GM12873 (cell line): ENCODE results near the gene ZNF337.

ENCODE experiments used
- TF ChIP-seq, protein P1 (sequence below): IDR thresholded peaks from 2 replicates; pipeline ENCODE4 v1.5.1; 2012; ENCODE audit warnings: low read depth, mild to moderate bottlenecking, moderate library complexity, low read length, control low read depth; ENCODE audit not compliant: insufficient read depth; ENCODE audit errors: missing control alignments

Gene ZNF337

DNA sequence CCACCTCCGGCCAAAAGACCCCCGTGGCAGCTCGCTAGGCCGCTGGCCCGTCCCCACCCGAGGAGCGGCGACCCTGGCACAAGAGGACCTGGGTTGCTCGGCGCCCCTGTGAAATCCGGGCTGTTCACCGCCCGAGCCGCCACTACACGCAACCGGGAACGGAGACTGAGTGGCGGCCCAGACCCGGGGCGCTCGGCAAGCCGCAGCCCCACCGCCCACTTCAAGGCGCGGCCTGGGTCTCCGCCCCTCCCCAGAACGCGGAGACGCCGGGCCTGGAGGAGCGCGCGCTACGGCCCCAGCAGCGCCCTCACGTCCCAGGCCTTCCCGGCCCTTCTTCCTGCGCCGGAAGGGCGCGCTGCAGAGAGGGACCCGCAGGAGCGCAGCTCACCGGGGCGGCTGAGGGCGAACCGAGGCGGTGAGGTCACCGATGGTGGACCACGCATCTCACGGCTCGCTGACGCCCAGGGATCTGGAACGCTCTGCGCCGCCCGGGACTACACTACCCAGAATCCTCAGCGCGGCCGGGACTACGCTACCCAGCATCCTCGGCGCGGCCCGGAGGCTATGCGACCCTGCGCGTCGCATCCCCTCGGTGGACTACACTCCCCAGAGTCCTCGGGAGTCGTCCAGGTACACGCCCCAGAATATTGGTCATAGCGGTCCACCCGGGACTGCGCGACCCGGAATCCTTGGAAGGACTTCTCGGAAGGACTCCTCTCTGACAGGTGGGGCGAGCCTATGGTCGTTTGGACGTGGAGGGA lies at the start of gene ZNF337:
Gene ZNF337, minus strand, starts transcription at position 483 of the 761 bp plus-strand sequence. CDS start 10,436 bp downstream, outside the sequence.
- TF ChIP-seq, protein P1, sequence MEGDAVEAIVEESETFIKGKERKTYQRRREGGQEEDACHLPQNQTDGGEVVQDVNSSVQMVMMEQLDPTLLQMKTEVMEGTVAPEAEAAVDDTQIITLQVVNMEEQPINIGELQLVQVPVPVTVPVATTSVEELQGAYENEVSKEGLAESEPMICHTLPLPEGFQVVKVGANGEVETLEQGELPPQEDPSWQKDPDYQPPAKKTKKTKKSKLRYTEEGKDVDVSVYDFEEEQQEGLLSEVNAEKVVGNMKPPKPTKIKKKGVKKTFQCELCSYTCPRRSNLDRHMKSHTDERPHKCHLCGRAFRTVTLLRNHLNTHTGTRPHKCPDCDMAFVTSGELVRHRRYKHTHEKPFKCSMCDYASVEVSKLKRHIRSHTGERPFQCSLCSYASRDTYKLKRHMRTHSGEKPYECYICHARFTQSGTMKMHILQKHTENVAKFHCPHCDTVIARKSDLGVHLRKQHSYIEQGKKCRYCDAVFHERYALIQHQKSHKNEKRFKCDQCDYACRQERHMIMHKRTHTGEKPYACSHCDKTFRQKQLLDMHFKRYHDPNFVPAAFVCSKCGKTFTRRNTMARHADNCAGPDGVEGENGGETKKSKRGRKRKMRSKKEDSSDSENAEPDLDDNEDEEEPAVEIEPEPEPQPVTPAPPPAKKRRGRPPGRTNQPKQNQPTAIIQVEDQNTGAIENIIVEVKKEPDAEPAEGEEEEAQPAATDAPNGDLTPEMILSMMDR, result peak; percentile 22

DNA sequence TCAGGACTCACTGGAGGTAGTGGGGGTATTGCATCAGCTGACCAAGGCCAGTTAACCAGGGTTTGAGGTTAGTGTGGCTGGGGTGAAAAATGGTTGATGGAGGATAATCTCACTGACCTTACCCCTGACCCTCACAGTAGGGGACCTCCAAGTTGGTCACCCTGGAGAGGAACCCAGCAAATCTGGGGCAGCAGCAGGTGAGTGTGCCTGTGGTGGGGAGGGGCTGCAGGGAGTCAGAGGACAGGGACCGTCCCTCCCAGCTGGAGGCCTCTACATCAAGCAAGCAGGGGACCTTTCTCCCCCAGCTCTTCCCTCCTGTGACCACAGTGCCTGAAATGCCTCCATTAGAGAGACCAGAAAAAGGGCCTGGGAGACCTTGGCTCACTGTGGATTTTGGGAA lies 49.1 kb upstream of the ZNF337 start:
- TF ChIP-seq, protein P1, result no peak

DNA sequence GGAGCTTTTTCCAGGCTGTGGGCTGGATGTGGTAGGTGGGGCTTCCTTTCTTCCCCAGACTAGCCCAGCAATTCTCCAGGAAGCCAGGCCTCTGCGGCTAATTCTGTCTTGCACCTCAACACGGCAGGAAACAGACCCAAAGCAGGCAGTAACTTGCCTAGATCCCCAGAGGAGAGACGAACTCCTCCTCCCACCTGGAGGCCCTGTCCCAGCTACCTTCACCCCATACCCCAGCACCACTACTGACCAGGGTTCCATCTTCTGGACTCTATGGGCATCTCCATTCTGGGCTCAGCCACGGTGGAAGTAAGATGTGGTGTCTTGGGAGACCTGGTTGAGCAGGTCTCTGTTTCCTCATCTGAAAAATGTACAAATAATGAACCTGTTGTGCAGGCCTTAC lies 48.4 kb upstream of the ZNF337 start:
- TF ChIP-seq, protein P1, result no peak

DNA sequence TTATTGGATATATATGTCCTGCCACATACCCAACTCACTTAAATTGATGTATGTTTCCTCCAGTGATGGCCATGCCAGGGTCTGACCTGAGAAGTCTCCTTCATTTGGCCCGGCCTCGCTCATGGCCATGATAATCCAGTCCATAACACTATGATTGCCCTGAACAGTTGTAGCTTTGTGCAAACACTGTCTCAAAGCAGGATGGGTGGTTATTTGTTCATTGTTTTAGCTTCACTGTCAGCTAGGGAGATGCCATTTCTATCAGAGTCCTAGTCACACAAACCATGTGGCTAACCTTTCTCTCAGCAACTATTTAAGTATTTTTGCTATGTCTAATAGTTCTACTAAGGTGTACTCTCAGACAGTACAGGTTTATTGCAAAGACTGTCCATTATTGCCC lies 47.6 kb upstream of the ZNF337 start:
- TF ChIP-seq, protein P1, result no peak

DNA sequence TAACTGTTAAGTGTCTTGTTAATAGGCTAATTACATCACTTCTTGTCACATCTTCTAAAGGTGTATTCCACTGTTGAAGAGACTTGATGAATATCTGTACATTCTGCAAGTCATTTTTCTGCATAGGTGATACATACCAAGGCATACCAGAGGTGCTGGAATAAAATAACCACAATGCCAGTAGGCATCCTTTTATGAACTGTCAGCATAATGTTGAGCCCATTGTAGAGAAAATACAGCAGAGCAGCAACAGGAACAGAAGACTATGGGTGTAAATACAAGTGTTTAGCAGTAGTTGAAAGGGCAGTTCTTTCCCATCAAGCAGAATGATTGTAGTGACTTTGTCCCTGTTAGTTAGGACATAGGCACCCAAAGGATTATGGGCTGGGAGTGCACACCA lies 44.4 kb upstream of the ZNF337 start:
- TF ChIP-seq, protein P1, result no peak

DNA sequence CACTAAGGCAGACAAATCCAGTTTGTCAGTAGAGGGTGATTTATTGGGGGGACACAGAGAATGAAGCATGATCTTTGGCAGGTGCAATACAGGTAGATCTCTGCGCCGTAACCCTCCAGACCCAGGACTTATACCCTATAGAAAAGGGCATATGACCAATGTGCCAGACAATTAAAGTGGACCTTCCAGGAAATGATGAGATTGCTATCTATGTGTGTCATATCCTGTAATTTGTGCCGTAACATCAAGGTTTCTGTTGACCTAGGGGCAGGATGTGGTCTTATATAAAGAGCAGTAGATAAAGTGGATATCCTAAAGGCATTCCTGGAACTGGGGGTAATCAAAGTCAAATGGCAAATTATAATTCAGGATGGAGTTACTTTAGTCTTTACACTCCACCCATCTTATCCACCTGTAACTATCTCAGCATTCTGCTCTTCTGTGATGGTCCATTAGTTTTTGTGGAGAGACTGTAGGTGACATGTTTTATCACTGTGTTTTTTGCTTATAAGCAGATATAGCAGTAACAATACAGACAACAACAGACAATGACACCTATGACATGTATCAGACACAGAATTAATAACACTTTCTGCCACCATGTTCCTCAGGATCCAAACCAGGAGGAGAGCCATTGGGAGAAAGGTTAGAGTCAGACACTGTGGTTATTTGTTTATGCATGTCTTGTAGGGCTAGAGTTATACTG lies 43.1 kb upstream of the ZNF337 start:
- TF ChIP-seq, protein P1, result no peak

DNA sequence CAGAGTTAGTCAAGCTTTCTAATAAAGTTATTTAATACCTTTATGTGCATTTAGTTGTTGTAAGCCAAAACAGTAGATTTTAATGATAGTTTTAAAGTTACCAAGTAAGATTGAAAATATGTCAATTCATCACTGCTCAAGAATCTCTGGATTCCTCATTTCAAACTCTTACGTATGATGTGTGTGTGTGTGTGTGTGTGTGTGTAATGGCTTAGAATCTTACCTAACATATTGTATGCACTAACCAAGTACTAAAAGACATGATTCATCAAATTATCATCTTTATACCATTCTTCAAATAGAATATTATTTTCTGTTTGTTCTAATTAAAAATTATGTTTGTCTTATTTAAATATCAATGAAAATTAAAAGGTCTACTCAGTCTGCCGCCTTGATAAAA lies 41.5 kb upstream of the ZNF337 start:
- TF ChIP-seq, protein P1, result no peak
